HepG2 (cell line): ENCODE results near the gene SAC3D1. TPM values are rescaled to one million over a fixed set of nuclear protein-coding genes. Genes with fewer than 3 reads are reported as not detected.

Experiments used
- CCAR2 ChIP-seq: fragments of 200-400 bp; formaldehyde crosslinking; optimal IDR thresholded peaks from 2 replicates; pipeline ENCODE3; 2018; ENCODE audit warnings: low read depth, mild to moderate bottlenecking, low read length, moderate library complexity
- DNMT1 ChIP-seq: sonication (generic); formaldehyde crosslinking; IDR thresholded peaks from 2 replicates; pipeline ENCODE4 v1.5.1; 2020; ENCODE audit warnings: mild to moderate bottlenecking, missing genetic modification reagents
- KMT2A ChIP-seq: sonication (generic); formaldehyde crosslinking; IDR thresholded peaks from 2 replicates; pipeline ENCODE4 v1.4.0; 2020; ENCODE audit warnings: missing genetic modification reagents
- ONECUT2 ChIP-seq: sonication (generic); formaldehyde crosslinking; IDR thresholded peaks from 2 replicates; pipeline ENCODE4 v1.4.0; 2020; ENCODE audit warnings: missing genetic modification reagents
- PHF21A ChIP-seq: sonication (generic); formaldehyde crosslinking; IDR thresholded peaks from 2 replicates; pipeline ENCODE4 v1.5.0; 2020; ENCODE audit warnings: mild to moderate bottlenecking, missing genetic modification reagents
- TAF15 ChIP-seq: fragments of 200-400 bp; formaldehyde crosslinking; IDR thresholded peaks from one replicate; pipeline ENCODE4 v1.6.1; 2018; ENCODE audit warnings: mild to moderate bottlenecking, low read depth, low read length; ENCODE audit not compliant: poor library complexity, severe bottlenecking
- TBX2 ChIP-seq: sonication (generic); formaldehyde crosslinking; IDR thresholded peaks from 2 replicates; pipeline ENCODE4 v1.5.0; 2020; ENCODE audit warnings: missing genetic modification reagents, mild to moderate bottlenecking, borderline replicate concordance
- TCF12 ChIP-seq, 2 experiments: fragments of 450-650 bp in 1 of 2; sonication (generic) in 1 of 2; formaldehyde crosslinking in 1 of 2; IDR thresholded peaks; 2 replicates each; pipeline versions ENCODE4 v1.6.1 to v1.8.0; 2017 to 2022; ENCODE audit warnings: antibody characterized with exemption in 1 of 2, mild to moderate bottlenecking in 1 of 2, missing genetic modification reagents in 1 of 2, moderate library complexity in 1 of 2
- ZNF550 ChIP-seq: sonication (generic); formaldehyde crosslinking; IDR thresholded peaks from 2 replicates; pipeline ENCODE4 v1.4.0; 2020; ENCODE audit warnings: mild to moderate bottlenecking, missing genetic modification reagents, borderline replicate concordance
- ZSCAN9 ChIP-seq: IDR thresholded peaks from 2 replicates; pipeline ENCODE4 v1.6.1; 2016; ENCODE audit warnings: borderline replicate concordance
- polyA plus RNA-seq, 8 experiments: library from polyadenylated mRNA; depleted of rRNA in 3 of 8; stranded (reverse) in 7 of 8; unstranded in 1 of 8; fragments of >200 nt; fragmentation: Illumina TruSeq in 4 of 8; extraction: Trizol in 4 of 8; gene quantifications; 2 replicates each; pipeline versions ENCODE4 v1.2.1 to v1.2.3, GENCODE V29; 2011 to 2016; ENCODE audit warnings: low read depth in 4 of 8, missing spikeins in 1 of 8, mixed read lengths in 1 of 8; ENCODE audit not compliant: insufficient read depth in 1 of 8
- total RNA-seq, 5 experiments: library from RNA; depleted of rRNA; stranded (reverse); fragments of >200 nt; fragmentation: Illumina TruSeq; extraction: Trizol; gene quantifications; 2 replicates each; pipeline ENCODE4 v1.2.3, GENCODE V29; 2016; ENCODE audit warnings: low read depth in 1 of 5
- TF ChIP-seq, protein P1 (sequence below): sonication (generic); formaldehyde crosslinking; IDR thresholded peaks from 2 replicates; pipeline ENCODE4; 2020; ENCODE audit warnings: missing genetic modification reagents, mild to moderate bottlenecking, borderline replicate concordance
- TF ChIP-seq, protein P2 (sequence below): sonication (generic); formaldehyde crosslinking; IDR thresholded peaks from 2 replicates; pipeline ENCODE4 v1.4.0; 2020; ENCODE audit warnings: missing genetic modification reagents
- TF ChIP-seq, protein P3 (sequence below): sonication (generic); IDR thresholded peaks from 2 replicates; pipeline ENCODE4 v1.6.1; 2016; ENCODE audit warnings: low read depth, borderline replicate concordance
- TF ChIP-seq, protein P4 (sequence below): sonication (generic); formaldehyde crosslinking; IDR thresholded peaks from 2 replicates; pipeline ENCODE4 v1.5.0; 2020; ENCODE audit warnings: mild to moderate bottlenecking, missing genetic modification reagents, borderline replicate concordance

SAC3D1 gene
- total and polyA plus RNA-seq, 2 of the 13 experiments (the other 11 are each of a cell fraction or from before 2014, with no cell fraction given), result 7.4 to 36.3 TPM

DNA sequence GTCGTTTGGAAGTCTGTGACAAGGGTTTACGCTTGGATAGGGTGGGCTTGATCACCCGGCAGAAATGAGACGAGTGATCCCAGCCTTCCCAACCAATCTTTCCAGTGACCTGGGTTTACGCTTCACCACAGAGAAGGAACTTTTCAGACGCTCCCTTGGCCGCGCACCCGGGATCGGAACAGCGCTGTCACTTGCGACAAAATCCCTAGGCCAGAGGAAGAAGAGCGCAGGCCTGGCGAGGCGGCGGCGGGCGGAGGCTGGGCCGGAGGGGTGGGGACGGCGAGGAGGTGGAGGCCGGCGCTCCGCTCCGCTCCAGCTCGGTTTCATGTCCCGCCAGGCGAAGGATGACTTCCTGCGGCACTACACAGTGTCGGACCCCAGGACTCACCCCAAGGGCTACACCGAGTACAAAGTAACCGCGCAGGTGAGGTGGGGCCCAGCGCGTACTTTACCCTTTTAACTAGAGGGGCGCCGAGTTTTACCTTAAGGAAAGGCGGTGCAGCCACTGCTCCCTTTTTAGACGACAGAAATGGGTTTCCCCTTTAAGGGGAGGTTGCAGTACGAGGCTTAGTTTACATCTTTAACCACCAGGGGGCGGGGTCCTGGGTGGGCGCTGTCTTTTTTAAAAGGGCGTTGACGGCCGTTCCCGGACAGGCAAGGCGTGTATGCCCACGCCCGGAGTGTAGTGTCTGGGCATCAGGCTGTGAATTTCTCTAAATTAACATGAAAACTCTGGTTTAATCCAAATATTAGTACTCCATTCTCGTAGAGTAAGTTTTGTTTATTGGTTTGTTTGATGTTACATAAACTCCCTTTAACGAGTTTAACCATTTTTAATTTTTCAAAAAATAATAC is 13.6 kb upstream of the SAC3D1 start, which contains the start of gene SNX15 (continued):
- TF ChIP-seq, protein P1, sequence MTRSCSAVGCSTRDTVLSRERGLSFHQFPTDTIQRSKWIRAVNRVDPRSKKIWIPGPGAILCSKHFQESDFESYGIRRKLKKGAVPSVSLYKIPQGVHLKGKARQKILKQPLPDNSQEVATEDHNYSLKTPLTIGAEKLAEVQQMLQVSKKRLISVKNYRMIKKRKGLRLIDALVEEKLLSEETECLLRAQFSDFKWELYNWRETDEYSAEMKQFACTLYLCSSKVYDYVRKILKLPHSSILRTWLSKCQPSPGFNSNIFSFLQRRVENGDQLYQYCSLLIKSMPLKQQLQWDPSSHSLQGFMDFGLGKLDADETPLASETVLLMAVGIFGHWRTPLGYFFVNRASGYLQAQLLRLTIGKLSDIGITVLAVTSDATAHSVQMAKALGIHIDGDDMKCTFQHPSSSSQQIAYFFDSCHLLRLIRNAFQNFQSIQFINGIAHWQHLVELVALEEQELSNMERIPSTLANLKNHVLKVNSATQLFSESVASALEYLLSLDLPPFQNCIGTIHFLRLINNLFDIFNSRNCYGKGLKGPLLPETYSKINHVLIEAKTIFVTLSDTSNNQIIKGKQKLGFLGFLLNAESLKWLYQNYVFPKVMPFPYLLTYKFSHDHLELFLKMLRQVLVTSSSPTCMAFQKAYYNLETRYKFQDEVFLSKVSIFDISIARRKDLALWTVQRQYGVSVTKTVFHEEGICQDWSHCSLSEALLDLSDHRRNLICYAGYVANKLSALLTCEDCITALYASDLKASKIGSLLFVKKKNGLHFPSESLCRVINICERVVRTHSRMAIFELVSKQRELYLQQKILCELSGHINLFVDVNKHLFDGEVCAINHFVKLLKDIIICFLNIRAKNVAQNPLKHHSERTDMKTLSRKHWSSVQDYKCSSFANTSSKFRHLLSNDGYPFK (CRISPR knock-in tag), result peak; percentile 85; the same call in 1 of the 2 replicates
- TF ChIP-seq TBX2 (peak; percentile 67), ZSCAN9 (no peak), ONECUT2 (CRISPR knock-in tag) (peak; percentile 43; the same call in 1 of the 2 replicates), TAF15 (no peak), TCF12 (IDR thresholded peaks at IDR 0.05) (no peak), TCF12 (CRISPR knock-in tag; IDR thresholded peaks at IDR 0.05) (peak; percentile 84; the same call in 1 of the 2 replicates), ZNF550 (0 out of 2 replicates have a peak, but pooled peaks have one; percentile 71), PHF21A (CRISPR knock-in tag) (peak; percentile 83), KMT2A (CRISPR knock-in tag) (peak; percentile 45), CCAR2 (no peak), DNMT1 (CRISPR knock-in tag) (peak; percentile 75; the same call in 1 of the 2 replicates)
- TF ChIP-seq, protein P2, sequence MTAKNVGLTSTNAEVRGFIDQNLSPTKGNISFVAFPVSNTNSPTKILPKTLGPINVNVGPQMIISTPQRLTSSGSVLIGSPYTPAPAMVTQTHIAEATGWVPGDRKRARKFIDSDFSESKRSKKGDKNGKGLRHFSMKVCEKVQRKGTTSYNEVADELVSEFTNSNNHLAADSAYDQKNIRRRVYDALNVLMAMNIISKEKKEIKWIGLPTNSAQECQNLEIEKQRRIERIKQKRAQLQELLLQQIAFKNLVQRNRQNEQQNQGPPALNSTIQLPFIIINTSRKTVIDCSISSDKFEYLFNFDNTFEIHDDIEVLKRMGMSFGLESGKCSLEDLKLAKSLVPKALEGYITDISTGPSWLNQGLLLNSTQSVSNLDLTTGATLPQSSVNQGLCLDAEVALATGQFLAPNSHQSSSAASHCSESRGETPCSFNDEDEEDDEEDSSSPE (CRISPR knock-in tag), result peak; percentile 61
- TF ChIP-seq, protein P3, sequence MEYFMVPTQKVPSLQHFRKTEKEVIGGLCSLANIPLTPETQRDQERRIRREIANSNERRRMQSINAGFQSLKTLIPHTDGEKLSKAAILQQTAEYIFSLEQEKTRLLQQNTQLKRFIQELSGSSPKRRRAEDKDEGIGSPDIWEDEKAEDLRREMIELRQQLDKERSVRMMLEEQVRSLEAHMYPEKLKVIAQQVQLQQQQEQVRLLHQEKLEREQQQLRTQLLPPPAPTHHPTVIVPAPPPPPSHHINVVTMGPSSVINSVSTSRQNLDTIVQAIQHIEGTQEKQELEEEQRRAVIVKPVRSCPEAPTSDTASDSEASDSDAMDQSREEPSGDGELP, result peak; percentile 33
- TF ChIP-seq, protein P4, sequence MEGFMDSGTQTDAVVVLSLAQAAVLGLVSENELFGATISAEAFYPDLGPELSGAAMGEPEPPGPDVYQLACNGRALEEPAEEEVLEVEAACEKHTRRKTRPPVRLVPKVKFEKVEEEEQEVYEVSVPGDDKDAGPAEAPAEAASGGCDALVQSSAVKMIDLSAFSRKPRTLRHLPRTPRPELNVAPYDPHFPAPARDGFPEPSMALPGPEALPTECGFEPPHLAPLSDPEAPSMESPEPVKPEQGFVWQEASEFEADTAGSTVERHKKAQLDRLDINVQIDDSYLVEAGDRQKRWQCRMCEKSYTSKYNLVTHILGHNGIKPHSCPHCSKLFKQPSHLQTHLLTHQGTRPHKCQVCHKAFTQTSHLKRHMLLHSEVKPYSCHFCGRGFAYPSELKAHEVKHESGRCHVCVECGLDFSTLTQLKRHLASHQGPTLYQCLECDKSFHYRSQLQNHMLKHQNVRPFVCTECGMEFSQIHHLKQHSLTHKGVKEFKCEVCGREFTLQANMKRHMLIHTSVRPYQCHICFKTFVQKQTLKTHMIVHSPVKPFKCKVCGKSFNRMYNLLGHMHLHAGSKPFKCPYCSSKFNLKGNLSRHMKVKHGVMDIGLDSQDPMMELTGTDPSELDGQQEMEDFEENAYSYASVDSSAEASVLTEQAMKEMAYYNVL, result peak; percentile 66; the same call in 1 of the 2 replicates
